HepG2 (cell line): Measurements from ENCODE around the gene FAM222B. TPM values are rescaled to one million over a fixed set of nuclear protein-coding genes. Genes with fewer than 3 reads are reported as not detected.

Experiments used
- E2F1 ChIP-seq: sonication (generic); formaldehyde crosslinking; IDR thresholded peaks from 2 replicates; pipeline ENCODE4 v1.5.0; 2020; ENCODE audit warnings: missing genetic modification reagents
- HOXA9 ChIP-seq: sonication (generic); formaldehyde crosslinking; IDR thresholded peaks from 2 replicates; pipeline ENCODE4 v1.8.1; 2022; ENCODE audit warnings: missing genetic modification reagents, mild to moderate bottlenecking, moderate library complexity, borderline replicate concordance
- MXD4 ChIP-seq: IDR thresholded peaks from 2 replicates; pipeline ENCODE4 v1.6.1; 2016; ENCODE audit warnings: mild to moderate bottlenecking, missing biosample characterization, missing genetic modification reagents
- NFYC ChIP-seq: IDR thresholded peaks from 2 replicates; pipeline ENCODE4 v1.6.1; 2016; ENCODE audit warnings: missing genetic modification reagents, missing compliant biosample characterization
- NR2C2 ChIP-seq: sonication (generic); formaldehyde crosslinking; IDR thresholded peaks from 2 replicates; pipeline ENCODE4 v1.4.0; 2020; ENCODE audit warnings: missing genetic modification reagents, mild to moderate bottlenecking, moderate library complexity, borderline replicate concordance
- PITX1 ChIP-seq: sonication (generic); formaldehyde crosslinking; IDR thresholded peaks from 2 replicates; pipeline ENCODE4 v1.5.1; 2020; ENCODE audit warnings: mild to moderate bottlenecking, missing genetic modification reagents
- REST ChIP-seq, 2 experiments: IDR thresholded peaks; 2 replicates each; pipeline ENCODE4 v1.6.1; 2011 to 2012; ENCODE audit warnings: low read length in 2 of 2, borderline replicate concordance in 1 of 2, low read depth in 1 of 2, mild to moderate bottlenecking in 1 of 2, moderate library complexity in 1 of 2
- ZBTB40 ChIP-seq, 2 experiments: fragments of 450-650 bp in 1 of 2; sonication (generic) in 1 of 2; formaldehyde crosslinking in 1 of 2; IDR thresholded peaks; 2 replicates each; pipeline versions ENCODE4 v1.6.1 to v1.8.0; 2016 to 2022; ENCODE audit warnings: antibody characterized with exemption in 1 of 2, mild to moderate bottlenecking in 1 of 2, missing genetic modification reagents in 1 of 2
- ZNF260 ChIP-seq: sonication (generic); formaldehyde crosslinking; IDR thresholded peaks from 2 replicates; pipeline ENCODE4 v1.4.0; 2020; ENCODE audit warnings: missing genetic modification reagents, low read depth, mild to moderate bottlenecking, borderline replicate concordance
- ZNF280B ChIP-seq: sonication (generic); formaldehyde crosslinking; IDR thresholded peaks from 2 replicates; pipeline ENCODE4 v1.5.0; 2020; ENCODE audit warnings: missing genetic modification reagents, mild to moderate bottlenecking, borderline replicate concordance
- ZNF550 ChIP-seq: sonication (generic); formaldehyde crosslinking; IDR thresholded peaks from 2 replicates; pipeline ENCODE4 v1.4.0; 2020; ENCODE audit warnings: mild to moderate bottlenecking, missing genetic modification reagents, borderline replicate concordance
- polyA plus RNA-seq, 8 experiments: library from polyadenylated mRNA; depleted of rRNA in 3 of 8; stranded (reverse) in 7 of 8; unstranded in 1 of 8; fragments of >200 nt; fragmentation: Illumina TruSeq in 4 of 8; extraction: Trizol in 4 of 8; gene quantifications; 2 replicates each; pipeline versions ENCODE4 v1.2.1 to v1.2.3, GENCODE V29; 2011 to 2016; ENCODE audit warnings: low read depth in 4 of 8, missing spikeins in 1 of 8, mixed read lengths in 1 of 8; ENCODE audit not compliant: insufficient read depth in 1 of 8
- total RNA-seq, 5 experiments: library from RNA; depleted of rRNA; stranded (reverse); fragments of >200 nt; fragmentation: Illumina TruSeq; extraction: Trizol; gene quantifications; 2 replicates each; pipeline ENCODE4 v1.2.3, GENCODE V29; 2016; ENCODE audit warnings: low read depth in 1 of 5

The FAM222B gene
- total and polyA plus RNA-seq, 2 of the 13 experiments (the other 11 are each of a cell fraction or from before 2014, with no cell fraction given), result 3.5 to 7.3 TPM

GRCh38 chr17:28744972-28745785 is 97.4 kb downstream of the FAM222B start (continued):
- TF ChIP-seq REST (IDR thresholded peaks at IDR 0.05; ENCODE audit: borderline replicate concordance in 1 of 2, low read depth in 1 of 2, low read length in 2 of 2) (0 out of 4 replicates have a peak, but pooled peaks of 1 of the 2 experiments have one; percentile 11), NFYC (CRISPR knock-in tag) (no peak), MXD4 (CRISPR knock-in tag) (no peak), E2F1 (CRISPR knock-in tag) (no peak), ZNF550 (CRISPR knock-in tag) (no peak), HOXA9 (CRISPR knock-in tag) (peak; percentile 68), ZNF260 (CRISPR knock-in tag) (no peak), NR2C2 (no peak), ZNF280B (CRISPR knock-in tag) (no peak; the same call in 1 of the 2 replicates), PITX1 (CRISPR knock-in tag) (0 out of 2 replicates have a peak, but pooled peaks have one; percentile 10), ZBTB40 (IDR thresholded peaks at IDR 0.05) (no peak), ZBTB40 (CRISPR knock-in tag; IDR thresholded peaks at IDR 0.05) (no peak)
